ENCODE results near the gene ROR2.

ROR2 gene

DNA sequence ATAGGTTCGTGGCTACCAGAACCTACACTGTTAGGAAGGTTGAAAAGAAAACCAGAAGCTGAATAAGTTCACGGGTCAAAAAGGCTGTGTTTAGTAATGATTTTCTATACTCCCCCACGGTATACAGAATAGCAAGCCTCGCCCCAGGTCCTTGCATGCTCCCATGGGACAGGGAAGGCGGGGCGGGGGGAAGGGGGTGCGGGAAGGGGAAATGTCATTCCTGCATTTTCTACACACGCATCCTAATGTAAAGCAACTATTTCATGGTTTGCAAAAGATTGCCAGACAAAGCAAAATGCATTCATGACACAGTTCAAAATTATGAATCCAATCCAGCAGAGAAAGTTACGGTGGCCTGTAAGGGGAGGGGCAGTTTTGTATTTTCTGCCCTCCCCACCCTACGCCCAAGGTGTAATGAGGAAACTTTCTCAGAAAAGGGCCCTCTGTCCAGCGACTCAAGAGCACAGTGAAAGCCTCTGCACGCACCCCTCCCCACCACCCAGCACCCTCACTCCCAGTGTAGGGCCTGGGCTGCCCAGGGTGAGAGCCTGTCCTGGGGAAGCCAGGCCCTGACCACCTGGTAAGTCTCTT is 105.2 kb downstream of the ROR2 start:
- no peak overlapping the region for H3K4me3 ChIP-seq (ENCODE audit: low read depth, low read length)
- TF ChIP-seq, protein P1, sequence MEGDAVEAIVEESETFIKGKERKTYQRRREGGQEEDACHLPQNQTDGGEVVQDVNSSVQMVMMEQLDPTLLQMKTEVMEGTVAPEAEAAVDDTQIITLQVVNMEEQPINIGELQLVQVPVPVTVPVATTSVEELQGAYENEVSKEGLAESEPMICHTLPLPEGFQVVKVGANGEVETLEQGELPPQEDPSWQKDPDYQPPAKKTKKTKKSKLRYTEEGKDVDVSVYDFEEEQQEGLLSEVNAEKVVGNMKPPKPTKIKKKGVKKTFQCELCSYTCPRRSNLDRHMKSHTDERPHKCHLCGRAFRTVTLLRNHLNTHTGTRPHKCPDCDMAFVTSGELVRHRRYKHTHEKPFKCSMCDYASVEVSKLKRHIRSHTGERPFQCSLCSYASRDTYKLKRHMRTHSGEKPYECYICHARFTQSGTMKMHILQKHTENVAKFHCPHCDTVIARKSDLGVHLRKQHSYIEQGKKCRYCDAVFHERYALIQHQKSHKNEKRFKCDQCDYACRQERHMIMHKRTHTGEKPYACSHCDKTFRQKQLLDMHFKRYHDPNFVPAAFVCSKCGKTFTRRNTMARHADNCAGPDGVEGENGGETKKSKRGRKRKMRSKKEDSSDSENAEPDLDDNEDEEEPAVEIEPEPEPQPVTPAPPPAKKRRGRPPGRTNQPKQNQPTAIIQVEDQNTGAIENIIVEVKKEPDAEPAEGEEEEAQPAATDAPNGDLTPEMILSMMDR (IDR thresholded peaks at IDR 0.05; ENCODE audit: low read depth, low read length): no peak
- H3K27me3 ChIP-seq: no peaks in the 10 kb centered on the region
- peaks cover 23% of the 10 kb centered on the region for H3K4me1 ChIP-seq
- no peaks in the 10 kb centered on the region for H3K9me3 ChIP-seq
- no peak for DNase-seq
- H3K36me3 ChIP-seq: no peaks in the 10 kb centered on the region

DNA sequence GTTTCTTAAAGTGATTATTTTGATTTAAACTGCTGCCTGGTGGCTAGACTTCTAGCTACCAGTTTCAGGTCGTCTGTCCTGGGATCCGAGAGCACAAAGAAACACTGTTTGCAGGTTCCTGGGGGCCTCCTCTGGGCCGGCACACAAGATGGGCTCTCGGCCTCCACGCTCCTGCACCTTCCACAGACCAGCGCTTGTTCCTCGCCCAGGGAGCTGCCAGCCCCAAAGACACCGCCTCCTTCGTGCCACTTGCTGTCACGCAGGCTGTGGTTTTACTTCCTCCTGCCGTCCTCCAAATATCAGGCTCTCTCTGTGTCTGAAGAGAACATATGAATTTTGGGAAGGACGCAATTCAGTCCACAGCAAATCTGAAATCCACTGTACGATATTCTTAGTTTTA is 105.8 kb downstream of the ROR2 start:
- DNase-seq: no peak
- H3K4me1 ChIP-seq: peaks cover 25% of the 10 kb centered on the region
- no peaks in the 10 kb centered on the region for H3K9me3 ChIP-seq
- no peaks in the 10 kb centered on the region for H3K36me3 ChIP-seq
- TF ChIP-seq, protein P1 (IDR thresholded peaks at IDR 0.05; ENCODE audit: low read depth, low read length): no peak
- H3K27me3 ChIP-seq: no peaks in the 10 kb centered on the region
- H3K4me3 ChIP-seq (ENCODE audit: low read depth, low read length): no peak overlapping the region

DNA sequence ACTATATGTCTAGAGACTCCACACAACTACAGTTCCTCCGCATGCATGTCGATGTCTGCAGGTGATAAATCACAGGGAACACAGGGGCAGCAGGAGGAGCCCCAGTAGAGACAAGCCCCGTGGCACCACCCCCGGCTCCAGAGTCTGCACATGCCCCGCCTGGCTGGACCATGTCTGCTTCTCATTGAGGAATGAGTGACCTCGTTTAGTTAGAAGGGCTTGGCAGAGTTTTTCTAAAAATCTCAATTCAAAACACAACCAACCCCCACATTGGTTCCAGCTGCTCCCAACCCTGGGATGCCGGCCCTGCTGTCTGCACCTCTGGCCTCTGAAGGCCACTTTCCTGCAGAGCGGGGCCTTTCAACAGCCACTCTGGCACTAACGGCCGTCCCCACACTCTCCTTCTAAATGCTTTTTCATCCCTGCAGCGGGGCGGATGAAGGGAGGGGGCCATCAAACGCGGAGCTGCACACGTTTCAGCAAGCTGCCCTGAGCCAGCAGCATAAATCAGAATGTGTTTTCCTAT is 106.3 kb downstream of the ROR2 start:
- Histone ChIP-seq H3K27me3 (no peaks in the 10 kb centered on the region), H3K4me3 (ENCODE audit: low read depth, low read length) (no peak overlapping the region), H3K9me3 (no peaks in the 10 kb centered on the region), H3K36me3 (no peaks in the 10 kb centered on the region), H3K4me1 (peaks cover 30% of the 10 kb centered on the region)
- TF ChIP-seq, protein P1 (IDR thresholded peaks at IDR 0.05; ENCODE audit: low read depth, low read length): no peak
- peak; percentile 50 for DNase-seq

DNA sequence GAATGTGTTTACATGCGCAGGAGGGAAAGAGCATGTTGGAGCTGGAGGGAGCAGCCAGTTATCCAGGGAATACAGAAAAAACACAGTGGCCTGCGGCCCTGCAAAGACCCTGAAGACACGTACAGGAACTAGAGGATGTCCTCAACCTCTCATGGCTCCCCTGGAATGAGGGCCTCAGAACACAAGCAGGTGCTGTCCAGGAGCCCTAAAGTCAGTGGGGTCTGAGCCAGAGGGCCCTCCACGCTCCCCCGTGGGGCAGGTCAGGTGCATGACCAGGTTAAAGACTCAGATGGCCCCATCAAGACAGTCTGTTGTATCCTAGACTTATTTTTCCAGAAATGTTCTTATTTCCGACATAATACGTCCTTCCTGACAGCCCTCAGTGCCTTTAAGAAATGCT is 106.9 kb downstream of the ROR2 start:
- Histone ChIP-seq H3K4me3 (ENCODE audit: low read depth, low read length) (no peak overlapping the region), H3K27me3 (no peaks in the 10 kb centered on the region), H3K36me3 (no peaks in the 10 kb centered on the region), H3K9me3 (no peaks in the 10 kb centered on the region), H3K4me1 (peaks cover 32% of the 10 kb centered on the region)
- no peak for DNase-seq
- TF ChIP-seq, protein P1 (IDR thresholded peaks at IDR 0.05; ENCODE audit: low read depth, low read length): no peak

DNA sequence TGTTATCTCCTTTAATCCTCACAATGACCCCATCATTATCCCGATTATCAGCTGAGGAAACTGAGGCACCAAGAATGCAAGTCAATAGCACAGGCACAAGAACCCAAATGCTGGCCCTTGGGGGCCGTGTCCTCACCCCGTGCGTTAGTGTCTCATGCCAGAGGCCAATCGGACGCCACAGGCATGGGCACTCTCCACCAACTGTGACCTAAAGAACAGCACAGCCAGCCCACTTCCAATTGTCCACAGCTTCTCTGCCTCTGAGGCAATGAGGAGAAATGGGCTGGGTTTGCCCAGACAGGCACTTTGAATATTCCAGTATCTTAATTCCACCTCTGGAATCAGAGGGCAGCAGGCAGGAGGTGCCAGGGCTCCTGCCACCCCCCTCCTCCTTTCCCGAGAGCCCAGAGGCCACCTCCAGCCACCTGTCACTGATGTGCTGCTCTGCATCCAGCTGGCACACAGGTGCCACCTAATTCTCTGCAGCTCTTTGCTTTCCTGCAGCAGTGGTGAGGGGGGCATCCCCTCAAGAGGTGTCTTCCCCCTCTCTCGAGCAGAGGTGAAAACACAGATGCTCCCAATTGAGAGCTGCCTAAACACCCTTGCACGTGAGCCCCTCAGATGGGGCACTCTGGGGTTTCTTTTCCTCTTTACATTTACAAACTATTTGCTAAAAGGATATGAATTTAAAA is 107.5 kb downstream of the ROR2 start:
- no peak for DNase-seq
- no peak overlapping the region for H3K4me3 ChIP-seq (ENCODE audit: low read depth, low read length)
- peaks cover 27% of the 10 kb centered on the region for H3K4me1 ChIP-seq
- H3K27me3 ChIP-seq: no peaks in the 10 kb centered on the region
- no peaks in the 10 kb centered on the region for H3K36me3 ChIP-seq
- no peaks in the 10 kb centered on the region for H3K9me3 ChIP-seq
- TF ChIP-seq, protein P1 (IDR thresholded peaks at IDR 0.05; ENCODE audit: low read depth, low read length): no peak

DNA sequence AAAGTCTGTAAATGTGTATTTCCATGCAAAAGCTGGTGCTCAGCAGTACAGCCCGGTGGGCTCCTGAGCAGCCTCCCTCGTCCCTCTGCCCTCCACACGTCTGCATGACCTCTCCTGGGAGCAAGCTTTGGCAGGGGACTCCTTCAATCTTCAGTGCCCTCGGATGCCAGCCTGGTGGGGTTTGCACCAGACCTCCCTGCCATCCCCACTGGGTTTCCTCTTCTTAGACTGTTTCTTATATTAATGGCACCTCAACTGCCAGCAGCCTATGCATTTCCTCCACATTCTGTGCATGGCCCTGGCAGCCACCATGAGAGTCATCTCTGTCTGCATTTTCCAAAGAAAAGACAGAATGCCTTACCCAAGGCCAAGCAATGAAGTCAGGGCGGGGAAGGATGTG is 108.4 kb downstream of the ROR2 start:
- H3K4me3 ChIP-seq (ENCODE audit: low read depth, low read length): no peak overlapping the region
- TF ChIP-seq, protein P1 (IDR thresholded peaks at IDR 0.05; ENCODE audit: low read depth, low read length): no peak
- no peaks in the 10 kb centered on the region for H3K27me3 ChIP-seq
- peaks cover 29% of the 10 kb centered on the region for H3K4me1 ChIP-seq
- DNase-seq: no peak
- H3K9me3 ChIP-seq: no peaks in the 10 kb centered on the region
- no peaks in the 10 kb centered on the region for H3K36me3 ChIP-seq

Measured in BE2C (cell line).